H1 (cell line): ENCODE measurements around the gene UBTD2. TPM values are rescaled to one million over a fixed set of nuclear protein-coding genes. Genes with fewer than 3 reads are reported as not detected.

Experiments used
- CTCF ChIA-PET: fragments of 300-600 bp; sonication (Branson Sonifier 250); formaldehyde crosslinking; loops from one replicate; lab custom pipeline; 2021; ENCODE audit not compliant: partially characterized antibody; lab: Charles Lee
- POLR2A ChIA-PET: fragments of 300-600 bp; sonication (Branson Sonifier 250); formaldehyde crosslinking; loops from one replicate; lab custom pipeline; 2021; ENCODE audit warnings: inconsistent platforms; ENCODE audit not compliant: partially characterized antibody; lab: Charles Lee
- DNase-seq, 2 experiments: peaks; one replicate each; pipeline versions ENCODE4 v3.0.0 to v3.0.0-alpha.2; 2010 to 2022; ENCODE audit warnings: low spot score in 2 of 2, low read depth in 1 of 2, mixed read lengths in 1 of 2
- FAIRE-seq: peaks from 2 replicates; lab custom pipeline; 2011; peaks lifted over from hg19 to GRCh38; lab: Jason Lieb, UNC
- H2AFZ ChIP-seq: 2 replicates; pipeline ENCODE4 v1.8.1; 2012; ENCODE audit warnings: low read length, inconsistent platforms
- H2AK5ac ChIP-seq: 2 replicates; pipeline ENCODE4 v1.6.1; 2013; ENCODE audit warnings: low read depth, low read length
- H2BK120ac ChIP-seq: replicated peaks from 2 replicates; pipeline ENCODE3; 2013; ENCODE audit warnings: low read depth, low read length, inconsistent platforms
- H2BK12ac ChIP-seq: 2 replicates; pipeline ENCODE4 v1.6.1; 2013; ENCODE audit warnings: low read depth, low read length
- H2BK15ac ChIP-seq: 2 replicates; pipeline ENCODE4 v1.6.1; 2013; ENCODE audit warnings: low read length
- H2BK20ac ChIP-seq: 2 replicates; pipeline ENCODE4 v1.6.1; 2013; ENCODE audit warnings: low read length
- H2BK5ac ChIP-seq: 2 replicates; pipeline ENCODE4 v1.6.1; 2013; ENCODE audit warnings: low read depth, low read length
- H3K14ac ChIP-seq: 2 replicates; pipeline ENCODE4 v1.6.1; 2013; ENCODE audit warnings: inconsistent platforms; ENCODE audit not compliant: insufficient read length
- H3K18ac ChIP-seq: 2 replicates; pipeline ENCODE4 v1.6.1; 2013; ENCODE audit warnings: low read length; ENCODE audit errors: extremely low read depth
- H3K23ac ChIP-seq: 2 replicates; pipeline ENCODE4 v1.6.1; 2013; ENCODE audit warnings: inconsistent platforms; ENCODE audit not compliant: insufficient read length
- H3K23me2 ChIP-seq: 2 replicates; pipeline ENCODE4 v1.6.1; 2013; ENCODE audit warnings: low read depth, low read length
- H3K27ac ChIP-seq: 2 replicates; pipeline ENCODE4 v1.6.1; 2011; ENCODE audit warnings: low read depth, low read length, inconsistent platforms
- H3K27me3 ChIP-seq, 4 experiments: replicated peaks in 1 of 4; 1 replicate in 1 of 4; 2 replicates in 3 of 4; pipeline versions ENCODE4 v1.6.1 to v1.8.1; 2011 to 2013; ENCODE audit warnings: low read length in 3 of 4, mild to moderate bottlenecking in 3 of 4, inconsistent platforms in 2 of 4, mixed read lengths in 2 of 4, moderate library complexity in 1 of 4; ENCODE audit not compliant: control insufficient read depth in 3 of 4, insufficient read depth in 3 of 4; ENCODE audit errors: extremely low read depth in 1 of 4
- H3K36me3 ChIP-seq, 4 experiments: 2 replicates each; pipeline versions ENCODE4 v1.6.1 to v1.8.1; 2011 to 2013; ENCODE audit warnings: mild to moderate bottlenecking in 4 of 4, low read length in 3 of 4, moderate library complexity in 2 of 4, control low read depth in 1 of 4, inconsistent platforms in 1 of 4; ENCODE audit not compliant: insufficient read depth in 4 of 4, control insufficient read depth in 2 of 4
- H3K4ac ChIP-seq: replicated peaks from 2 replicates; pipeline ENCODE3; 2013; ENCODE audit warnings: low read length, low read depth, mixed read lengths, inconsistent platforms; ENCODE audit not compliant: insufficient read length
- H3K4me1 ChIP-seq, 4 experiments: replicated peaks in 1 of 4; 1 replicate in 1 of 4; 2 replicates in 3 of 4; pipeline versions ENCODE4 v1.6.1 to v1.8.1; 2011 to 2013; ENCODE audit warnings: low read length in 3 of 4, inconsistent platforms in 2 of 4, mixed read lengths in 1 of 4; ENCODE audit not compliant: insufficient read depth in 4 of 4, control insufficient read depth in 3 of 4
- H3K4me2 ChIP-seq, 2 experiments: 2 replicates each; pipeline versions ENCODE4 v1.6.1 to v1.8.1; 2011 to 2013; ENCODE audit warnings: low read depth in 2 of 2, low read length in 2 of 2, control low read depth in 1 of 2, inconsistent platforms in 1 of 2, mild to moderate bottlenecking in 1 of 2; ENCODE audit not compliant: insufficient read depth in 1 of 2
- H3K4me3 ChIP-seq, 4 experiments: fragments of 200-600, 300-600 bp in 1 of 4; sonication (generic), shearing (Covaris generic), sonication (Bioruptor Twin) in 1 of 4; 2 replicates each; pipeline versions ENCODE4 v1.5.1 to v1.8.1; 2011 to 2016; ENCODE audit warnings: low read length in 4 of 4, low read depth in 3 of 4, control low read depth in 2 of 4, inconsistent platforms in 2 of 4, mild to moderate bottlenecking in 2 of 4, mixed read lengths in 1 of 4, moderate library complexity in 1 of 4; ENCODE audit not compliant: insufficient read depth in 2 of 4; ENCODE audit errors: extremely low read depth in 1 of 4
- H3K56ac ChIP-seq: replicated peaks from 2 replicates; pipeline ENCODE3; 2013; ENCODE audit warnings: low read depth, mild to moderate bottlenecking, mixed read lengths, low read length, inconsistent platforms; ENCODE audit not compliant: insufficient read length
- H3K79me1 ChIP-seq: 2 replicates; pipeline ENCODE4 v1.6.1; 2013; ENCODE audit warnings: low read depth, low read length, control low read depth
- H3K79me2 ChIP-seq, 2 experiments: 2 replicates each; pipeline versions ENCODE4 v1.6.1 to v1.8.1; 2012 to 2013; ENCODE audit warnings: low read length in 2 of 2, mild to moderate bottlenecking in 2 of 2, inconsistent platforms in 1 of 2; ENCODE audit not compliant: insufficient read depth in 2 of 2, control insufficient read depth in 1 of 2
- H3K9ac ChIP-seq, 4 experiments: replicated peaks in 1 of 4; 1 replicate in 1 of 4; 2 replicates in 3 of 4; pipeline versions ENCODE4 v1.6.1 to v1.8.1; 2011 to 2013; ENCODE audit warnings: low read depth in 3 of 4, low read length in 3 of 4, control low read depth in 2 of 4, mild to moderate bottlenecking in 2 of 4, moderate library complexity in 2 of 4, inconsistent platforms in 1 of 4; ENCODE audit errors: extremely low read depth in 1 of 4
- H3K9me3 ChIP-seq, 2 experiments: 2 replicates each; pipeline versions ENCODE4 v1.6.1 to v1.8.1; 2012 to 2013; ENCODE audit warnings: mild to moderate bottlenecking in 2 of 2, moderate library complexity in 2 of 2, control low read depth in 1 of 2, inconsistent platforms in 1 of 2, low read depth in 1 of 2, low read length in 1 of 2, mixed read lengths in 1 of 2; ENCODE audit not compliant: insufficient read depth in 2 of 2
- H4K20me1 ChIP-seq, 2 experiments: replicated peaks in 1 of 2; 2 replicates each; pipeline versions ENCODE3 to v1.8.1; 2011 to 2013; ENCODE audit warnings: inconsistent platforms in 2 of 2, low read length in 2 of 2, mild to moderate bottlenecking in 1 of 2; ENCODE audit not compliant: insufficient read depth in 2 of 2, control insufficient read depth in 1 of 2
- H4K5ac ChIP-seq: 2 replicates; pipeline ENCODE4 v1.6.1; 2013; ENCODE audit warnings: low read length, low read depth, mixed read lengths, inconsistent platforms; ENCODE audit not compliant: insufficient read length
- H4K8ac ChIP-seq: 2 replicates; pipeline ENCODE4 v1.8.0; 2013; ENCODE audit warnings: mild to moderate bottlenecking, moderate library complexity, low read length, inconsistent platforms; ENCODE audit not compliant: insufficient read depth; ENCODE audit errors: extremely low read depth
- H4K91ac ChIP-seq: replicated peaks from 2 replicates; pipeline ENCODE3; 2013; ENCODE audit warnings: low read length, mixed read lengths, inconsistent platforms; ENCODE audit not compliant: insufficient read length
- CREB1 ChIP-seq: IDR thresholded peaks from 2 replicates; pipeline ENCODE4 v1.6.1; 2012; ENCODE audit warnings: inconsistent platforms
- HDAC6 ChIP-seq: IDR thresholded peaks from one replicate; pipeline ENCODE4 v1.7.1; 2012; ENCODE audit warnings: low read depth, mild to moderate bottlenecking, inconsistent platforms, low read length, moderate library complexity
- JUND ChIP-seq: IDR thresholded peaks from 2 replicates; pipeline ENCODE4 v1.6.1; 2011; ENCODE audit warnings: mild to moderate bottlenecking, improper control_type of control experiment, low read length
- WGBS, 2 experiments: shearing (Covaris generic) in 1 of 2; methylation state at CpG; one replicate each; pipeline versions ENCODE4 v1.1.6 to v1.1.7; 2013 to 2015; ENCODE audit warnings: low lambda C conversion rate in 2 of 2, mixed read lengths in 2 of 2, inconsistent platforms in 1 of 2, low coverage in 1 of 2, missing lambda C conversion rate in 1 of 2; ENCODE audit not compliant: insufficient replicate concordance in 2 of 2, insufficient coverage in 1 of 2, insufficient read length in 1 of 2; ENCODE audit errors: extremely low coverage in 1 of 2, missing lambda C conversion rate in 1 of 2; 5-methylcytosine and 5-hydroxymethylcytosine counted together
- polyA plus RNA-seq, 7 experiments: library from polyadenylated mRNA; depleted of rRNA in 3 of 7; stranded (reverse) in 5 of 7; unstranded in 2 of 7; fragments of >200 nt in 5 of 7; fragments of 200-250 nt in 2 of 7; gene quantifications; 1 replicate in 5 of 7; 2 replicates in 1 of 7; 4 replicates in 1 of 7; pipeline versions ENCODE4 v1.2.1 to v1.2.3, GENCODE V29; 2011 to 2013; ENCODE audit warnings: missing spikeins in 2 of 7, mixed read lengths in 2 of 7
- total RNA-seq: library from RNA; stranded (reverse); fragmentation: NEBNext Ultra II Directional; extraction: Animal tissue kit (Norgen Biotek cat#: 25700); gene quantifications from 2 replicates; pipeline ENCODE4 v1.2.1, GENCODE V29; 2021

Gene UBTD2
- total and polyA plus RNA-seq, 2 of the 8 experiments (the other 6 are each of a cell fraction or from before 2014, with no cell fraction given), result 14.5 to 39.2 TPM

DNA sequence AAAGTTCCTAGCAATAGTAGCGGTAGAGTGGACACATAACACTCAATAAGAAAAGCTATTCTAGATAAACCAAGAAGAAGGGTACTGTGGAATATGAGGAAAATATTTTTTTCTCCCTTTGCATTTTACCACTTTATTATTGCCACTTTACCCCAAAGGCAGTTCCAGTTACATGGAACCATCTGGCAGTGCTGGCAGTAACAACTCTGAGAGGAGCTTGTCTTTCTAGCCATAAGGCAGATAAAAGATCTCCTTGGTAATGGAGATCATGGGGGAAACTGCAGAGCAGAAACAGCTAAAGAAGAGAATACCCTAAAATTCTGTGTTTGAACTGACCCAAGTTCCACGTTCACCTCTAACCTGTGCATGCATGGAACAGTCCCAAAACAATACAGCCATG, 38.5 kb downstream of the UBTD2 start:
- ChIA-PET POLR2A (interaction anchor here (1.5 kb wide), 1 partner anchor 38 kb away, joined by 4 read pairs; no protein-coding TSS in a partner anchor), CTCF (interaction anchor here (0.9 to 1.2 kb wide), 2 partner anchors 21 to 56 kb away, joined by 3 to 5 read pairs; no protein-coding TSS in a partner anchor)
- Histone ChIP-seq H2BK12ac (no peak overlapping the region), H3K23me2 (no peaks in the 10 kb centered on the region), H2BK20ac (no peak overlapping the region), H3K27ac (no peak overlapping the region), H4K20me1 (peaks cover 3 to 8% of the 10 kb centered on the region in 2 experiments), H3K9me3 (no peaks in the 10 kb centered on the region), H2AFZ (no peak overlapping the region), H3K27me3 (no peaks in the 10 kb centered on the region), H4K91ac (no peak overlapping the region), H2BK5ac (no peak overlapping the region), H4K8ac (no peak overlapping the region), H2BK15ac (no peak overlapping the region), H2AK5ac (no peak overlapping the region), H4K5ac (no peak overlapping the region), H3K56ac (no peak overlapping the region), H3K4me3 (no peak overlapping the region), H3K4me2 (no peak overlapping the region), H3K18ac (no peak overlapping the region), H3K79me2 (peaks cover 3 to 83% of the 10 kb centered on the region in 2 experiments), H3K14ac (no peak overlapping the region), H3K23ac (no peak overlapping the region), H3K4ac (no peak overlapping the region), H3K79me1 (no peaks in the 10 kb centered on the region; the same call in 1 of the 2 replicates), H3K4me1 (no peaks in the 10 kb centered on the region), H2BK120ac (no peak overlapping the region), H3K36me3 (no peaks in the 10 kb centered on the region; a peak in 1 of 8 replicates), H3K9ac (no peak overlapping the region)
- DNase-seq (no peak), FAIRE-seq (no peak)
- 94% methylated on average over 2 of the region's 2 CpGs; no CpG with 5 or more reads in 1 of the 2 experiments for WGBS, 2 experiments
- TF ChIP-seq CREB1 (no peak), HDAC6 (no peak), JUND (no peak)
